Measurements from ENCODE around the gene CLIC6. TPM values are rescaled to one million over a fixed set of nuclear protein-coding genes. Genes with fewer than 3 reads are reported as not detected.

The CLIC6 gene
- total RNA-seq, 2 experiments from 2014 or later = not detected

DNA sequence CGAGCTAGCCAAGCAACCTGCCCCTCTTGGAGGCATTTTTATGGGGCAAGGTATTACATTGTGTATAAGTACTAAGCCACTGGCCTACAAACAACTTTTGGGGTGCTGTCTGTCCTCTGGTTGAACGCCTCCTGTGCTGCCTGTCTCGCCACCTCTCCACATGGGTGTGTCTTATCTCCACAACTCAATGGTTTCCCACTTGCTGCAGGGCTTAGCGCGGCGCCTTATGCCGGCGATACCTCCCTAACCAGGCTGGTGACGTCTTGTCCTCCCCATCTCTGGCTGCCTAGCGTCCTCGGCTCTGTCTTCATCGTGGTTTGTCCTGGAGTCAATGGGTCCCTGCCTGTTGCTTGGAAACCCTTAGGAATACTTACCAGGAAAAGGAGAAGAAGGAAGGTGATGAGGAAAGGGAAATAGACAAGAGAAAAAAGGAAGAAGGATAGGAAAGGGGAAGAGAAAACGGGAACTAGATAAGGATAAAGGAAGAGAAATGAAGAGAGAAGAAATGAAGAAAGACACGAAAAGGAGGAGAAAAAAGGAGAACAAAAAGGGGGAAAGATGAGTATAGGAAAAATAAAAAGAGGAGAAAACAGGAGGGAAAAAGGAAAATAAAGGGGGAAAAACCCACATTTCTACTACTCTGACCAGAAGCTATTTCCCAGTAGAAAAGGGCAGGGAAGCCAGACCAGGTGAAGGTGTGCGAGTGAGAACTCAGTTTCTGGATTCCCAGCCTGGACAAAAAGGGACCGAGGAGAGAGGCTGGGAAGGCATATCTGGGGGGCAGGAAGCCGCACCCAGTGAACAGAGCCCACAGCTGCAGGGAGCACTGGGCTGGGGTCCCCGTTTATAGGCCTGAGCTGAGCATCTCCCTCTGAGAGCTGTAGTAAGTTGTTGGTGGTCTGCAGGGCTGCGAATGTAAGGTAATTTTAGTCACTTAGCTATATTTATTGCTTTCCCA, 86.2 kb downstream of the CLIC6 start:
- CTCF ChIA-PET (ENCODE audit: unreplicated experiment) = no interaction called here
- Histone ChIP-seq H3K27ac (ENCODE audit: low read depth, low read length, poor library complexity, severe bottlenecking) (no peak overlapping the region), H3K9me3 (ENCODE audit: low read length) (no peaks in the 10 kb centered on the region), H3K79me2 (ENCODE audit: insufficient read depth, low read depth, low read length) (no peaks in the 10 kb centered on the region), H3K4me3 (ENCODE audit: low read depth, low read length, poor library complexity, severe bottlenecking) (no peak overlapping the region), H4K20me1 (ENCODE audit: insufficient read depth, low read length) (no peaks in the 10 kb centered on the region), H3K4me1 (ENCODE audit: insufficient read depth, low read length, poor library complexity, severe bottlenecking) (no peaks in the 10 kb centered on the region), H2AFZ (ENCODE audit: low read length) (no peak overlapping the region), H3K4me2 (ENCODE audit: low read length) (no peak overlapping the region), H3K36me3 (ENCODE audit: insufficient read depth, low read length) (no peaks in the 10 kb centered on the region), H3K9me2 (ENCODE audit: insufficient read depth, low read length) (no peaks in the 10 kb centered on the region)
- BruUV-seq (replicated peaks) = no TSS peak
- intact Hi-C loops (cut with micrococcal nuclease; ENCODE audit: unreplicated experiment) = no loop called here
- no peak for TF ChIP-seq EZH2phosphoT487 (IDR thresholded peaks at IDR 0.05; ENCODE audit: borderline replicate concordance, low read depth, low read length)
- TF ChIP-seq, protein P1, sequence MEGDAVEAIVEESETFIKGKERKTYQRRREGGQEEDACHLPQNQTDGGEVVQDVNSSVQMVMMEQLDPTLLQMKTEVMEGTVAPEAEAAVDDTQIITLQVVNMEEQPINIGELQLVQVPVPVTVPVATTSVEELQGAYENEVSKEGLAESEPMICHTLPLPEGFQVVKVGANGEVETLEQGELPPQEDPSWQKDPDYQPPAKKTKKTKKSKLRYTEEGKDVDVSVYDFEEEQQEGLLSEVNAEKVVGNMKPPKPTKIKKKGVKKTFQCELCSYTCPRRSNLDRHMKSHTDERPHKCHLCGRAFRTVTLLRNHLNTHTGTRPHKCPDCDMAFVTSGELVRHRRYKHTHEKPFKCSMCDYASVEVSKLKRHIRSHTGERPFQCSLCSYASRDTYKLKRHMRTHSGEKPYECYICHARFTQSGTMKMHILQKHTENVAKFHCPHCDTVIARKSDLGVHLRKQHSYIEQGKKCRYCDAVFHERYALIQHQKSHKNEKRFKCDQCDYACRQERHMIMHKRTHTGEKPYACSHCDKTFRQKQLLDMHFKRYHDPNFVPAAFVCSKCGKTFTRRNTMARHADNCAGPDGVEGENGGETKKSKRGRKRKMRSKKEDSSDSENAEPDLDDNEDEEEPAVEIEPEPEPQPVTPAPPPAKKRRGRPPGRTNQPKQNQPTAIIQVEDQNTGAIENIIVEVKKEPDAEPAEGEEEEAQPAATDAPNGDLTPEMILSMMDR (conservative IDR thresholded peaks at IDR 0.05; ENCODE audit: low read length) = no peak
- POLR2A ChIA-PET = interaction anchor here (0.9 kb wide), 1 partner anchor 9 kb away, joined by 7 read pairs; no protein-coding TSS in a partner anchor
- DNase-seq (ENCODE audit: low spot score) = no peak

DNA sequence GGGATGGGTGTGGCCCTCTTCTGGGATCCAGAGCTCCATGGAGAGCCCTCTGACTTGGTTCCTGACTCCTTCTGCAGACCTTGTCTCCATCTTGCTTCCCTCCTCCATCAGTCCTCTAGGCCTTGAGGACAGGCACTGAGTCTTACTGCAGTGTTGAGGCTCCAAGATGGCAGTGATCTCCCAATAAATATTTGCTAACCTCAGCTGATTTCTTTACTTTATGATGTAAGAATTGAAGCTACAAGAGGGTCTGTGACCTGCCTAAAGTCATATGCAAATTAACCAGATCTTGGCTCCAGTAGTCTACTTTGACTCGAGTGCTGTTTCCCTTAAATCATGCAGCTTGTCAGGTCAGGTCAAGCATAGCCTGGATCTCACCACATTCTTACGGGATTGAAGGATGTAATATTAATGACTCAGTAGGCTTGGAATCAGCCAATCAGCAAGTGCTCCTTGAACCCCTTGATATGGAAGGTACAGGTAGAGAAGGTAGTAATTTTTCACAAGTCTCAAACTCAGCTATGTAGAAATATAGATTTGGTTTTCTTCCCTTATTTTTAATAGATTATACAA, 93.0 kb downstream of the CLIC6 start:
- no peak overlapping the region for H3K27ac ChIP-seq (ENCODE audit: low read depth, low read length, poor library complexity, severe bottlenecking)
- BruUV-seq (replicated peaks) = no TSS peak
- H3K79me2 ChIP-seq (ENCODE audit: insufficient read depth, low read depth, low read length) = no peaks in the 10 kb centered on the region
- intact Hi-C loops (cut with micrococcal nuclease; ENCODE audit: unreplicated experiment) = no loop called here
- no peak overlapping the region for H2AFZ ChIP-seq (ENCODE audit: low read length)
- H3K9me2 ChIP-seq (ENCODE audit: insufficient read depth, low read length) = no peaks in the 10 kb centered on the region
- no peaks in the 10 kb centered on the region for H3K36me3 ChIP-seq (ENCODE audit: insufficient read depth, low read length)
- DNase-seq (ENCODE audit: low spot score) = no peak
- no peaks in the 10 kb centered on the region for H3K9me3 ChIP-seq (ENCODE audit: low read length)
- H4K20me1 ChIP-seq (ENCODE audit: insufficient read depth, low read length) = no peaks in the 10 kb centered on the region
- ChIA-PET POLR2A (interaction anchor here (0.6 kb wide), 1 partner anchor 946 kb away, joined by 4 read pairs; no protein-coding TSS in a partner anchor), CTCF (ENCODE audit: unreplicated experiment) (no interaction called here)
- H3K4me2 ChIP-seq (ENCODE audit: low read length) = no peak overlapping the region
- no peaks in the 10 kb centered on the region for H3K4me1 ChIP-seq (ENCODE audit: insufficient read depth, low read length, poor library complexity, severe bottlenecking)
- H3K4me3 ChIP-seq (ENCODE audit: low read depth, low read length, poor library complexity, severe bottlenecking) = no peak overlapping the region
- no peak for TF ChIP-seq EZH2phosphoT487 (IDR thresholded peaks at IDR 0.05; ENCODE audit: borderline replicate concordance, low read depth, low read length)
- TF ChIP-seq, protein P1 (conservative IDR thresholded peaks at IDR 0.05; ENCODE audit: low read length) = no peak

DNA sequence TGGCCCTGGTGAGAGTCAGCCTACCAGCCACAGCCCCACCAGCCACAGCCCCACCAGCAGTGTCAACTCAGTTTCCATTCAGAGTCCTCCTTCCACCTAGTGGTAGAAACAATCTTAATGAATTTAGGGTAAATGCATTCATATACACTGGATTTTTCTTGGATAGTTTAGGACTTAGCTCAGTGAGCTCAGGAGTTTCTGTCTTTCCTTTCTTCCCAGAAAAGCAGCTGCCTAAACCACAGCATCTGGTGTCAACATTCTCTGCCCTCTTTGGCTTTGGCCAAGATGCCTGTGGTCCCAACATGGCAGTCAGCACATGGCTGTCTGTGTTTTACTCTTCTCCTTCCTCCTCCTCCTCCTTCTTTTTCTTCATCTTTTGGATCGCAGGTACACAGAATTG, 94.0 kb downstream of the CLIC6 start:
- DNase-seq (ENCODE audit: low spot score) = no peak
- intact Hi-C loops (cut with micrococcal nuclease; ENCODE audit: unreplicated experiment) = no loop called here
- Histone ChIP-seq H3K4me2 (ENCODE audit: low read length) (no peak overlapping the region), H2AFZ (ENCODE audit: low read length) (no peak overlapping the region), H3K9me2 (ENCODE audit: insufficient read depth, low read length) (no peaks in the 10 kb centered on the region), H3K27ac (ENCODE audit: low read depth, low read length, poor library complexity, severe bottlenecking) (no peak overlapping the region), H3K79me2 (ENCODE audit: insufficient read depth, low read depth, low read length) (no peaks in the 10 kb centered on the region), H3K9me3 (ENCODE audit: low read length) (no peaks in the 10 kb centered on the region), H4K20me1 (ENCODE audit: insufficient read depth, low read length) (no peaks in the 10 kb centered on the region), H3K36me3 (ENCODE audit: insufficient read depth, low read length) (no peaks in the 10 kb centered on the region), H3K4me1 (ENCODE audit: insufficient read depth, low read length, poor library complexity, severe bottlenecking) (no peaks in the 10 kb centered on the region), H3K4me3 (ENCODE audit: low read depth, low read length, poor library complexity, severe bottlenecking) (no peak overlapping the region)
- POLR2A ChIA-PET = no interaction called here
- CTCF ChIA-PET (ENCODE audit: unreplicated experiment) = no interaction called here
- no TSS peak for BruUV-seq (replicated peaks)
- TF ChIP-seq EZH2phosphoT487 (IDR thresholded peaks at IDR 0.05; ENCODE audit: borderline replicate concordance, low read depth, low read length) = no peak
- TF ChIP-seq, protein P1 (conservative IDR thresholded peaks at IDR 0.05; ENCODE audit: low read length) = 0 out of 2 replicates have a peak, but pooled peaks have one; percentile 18

Measured in OCI-LY7 (cell line).